Fibroblast of peridontal ligament (primary cell): ENCODE results near the gene MTM1.

ENCODE experiments used
- DNase-seq: peaks from one replicate; pipeline ENCODE4 v3.0.0-alpha.2; 2010; ENCODE audit errors: extremely low read depth

Gene MTM1

GRCh38 chrX:150602743-150603142 lies 34.3 kb downstream of the MTM1 start:
- no peak for DNase-seq

GRCh38 chrX:150605603-150606002 lies 37.2 kb downstream of the MTM1 start:
- no peak for DNase-seq

- no peak for DNase-seq
Observed at GRCh38 chrX:150607201-150607600, 38.8 kb downstream of the MTM1 start.

GRCh38 chrX:150610043-150610442 lies 41.6 kb downstream of the MTM1 start:
- no peak for DNase-seq

- DNase-seq: no peak
Observed at GRCh38 chrX:150610446-150610845, 42.0 kb downstream of the MTM1 start.

GRCh38 chrX:150615356-150615755 lies 46.9 kb downstream of the MTM1 start:
- no peak for DNase-seq

GRCh38 chrX:150616179-150616862 lies 47.9 kb downstream of the MTM1 start:
- no peak for DNase-seq

GRCh38 chrX:150616863-150617198 lies 48.4 kb downstream of the MTM1 start:
- no peak for DNase-seq

GRCh38 chrX:150621652-150622051 lies 53.2 kb downstream of the MTM1 start:
- no peak for DNase-seq

- no peak for DNase-seq
Observed at GRCh38 chrX:150623583-150623982, 55.2 kb downstream of the MTM1 start.

- no peak for DNase-seq
Observed at GRCh38 chrX:150625097-150625496, 56.7 kb downstream of the MTM1 start.

- DNase-seq: no peak
Observed at GRCh38 chrX:150625875-150626274, 57.5 kb downstream of the MTM1 start.

- DNase-seq: no peak
Observed at GRCh38 chrX:150627957-150628356, 59.5 kb downstream of the MTM1 start.

GRCh38 chrX:150635952-150636351 lies 67.5 kb downstream of the MTM1 start:
- DNase-seq: peak; percentile 48

- no peak for DNase-seq
Observed at GRCh38 chrX:150642423-150642822, 74.0 kb downstream of the MTM1 start.

GRCh38 chrX:150643271-150643670 lies 74.8 kb downstream of the MTM1 start:
- DNase-seq: peak; percentile 33

- DNase-seq: no peak
Observed at GRCh38 chrX:150643958-150644357, 75.5 kb downstream of the MTM1 start.

- no peak for DNase-seq
Observed at GRCh38 chrX:150644422-150644821, 76.0 kb downstream of the MTM1 start.

- DNase-seq: no peak
Observed at GRCh38 chrX:150647331-150647730, 78.9 kb downstream of the MTM1 start.

- no peak for DNase-seq
Observed at GRCh38 chrX:150648296-150648940, 80.0 kb downstream of the MTM1 start.

GRCh38 chrX:150649096-150649870 lies 80.9 kb downstream of the MTM1 start:
- DNase-seq: peak; percentile 28

GRCh38 chrX:150651906-150652305 lies 83.5 kb downstream of the MTM1 start:
- DNase-seq: no peak

- DNase-seq: no peak
Observed at GRCh38 chrX:150655788-150656187, 87.4 kb downstream of the MTM1 start.
